Effector memory CD8-positive, alpha-beta T cell (primary cell): Measurements from ENCODE around the gene REX1BD.
"Not testable (repeated sequence)": the region's sequence is repeated elsewhere in the genome, so short reads cannot be mapped to it uniquely, and the experiment has no call there.

Experiments used
- ATAC-seq: fragments of 150-1000 bp; cut with Tn5 transposase; replicated peaks from 2 replicates; pipeline ENCODE4 v1.10.0; 2021; ENCODE audit warnings: mild to moderate bottlenecking, moderate library complexity
- DNase-seq, 3 experiments: peaks; one replicate each; pipeline ENCODE4 v3.0.0; 2021
- H3K27ac Mint-ChIP-seq, 2 donors: one replicate each; pipeline ENCODE4 v1.8.0; 2022; ENCODE audit warnings: mild to moderate bottlenecking in 2 of 2, mixed read lengths in 2 of 2, moderate library complexity in 2 of 2
- H3K27me3 Mint-ChIP-seq, 2 donors: one replicate each; pipeline ENCODE4 v1.8.0; 2022; ENCODE audit warnings: mixed read lengths in 2 of 2
- H3K36me3 Mint-ChIP-seq: one replicate; pipeline ENCODE4 v1.8.0; 2022; ENCODE audit warnings: mild to moderate bottlenecking, moderate library complexity, mixed read lengths; ENCODE audit not compliant: insufficient read depth
- H3K4me1 Mint-ChIP-seq, 2 donors: one replicate each; pipeline ENCODE4 v1.8.0; 2022; ENCODE audit warnings: low read depth in 2 of 2, mixed read lengths in 2 of 2
- H3K4me3 Mint-ChIP-seq, 2 donors: one replicate each; pipeline ENCODE4 v1.8.0; 2022; ENCODE audit warnings: mild to moderate bottlenecking in 2 of 2, mixed read lengths in 2 of 2, moderate library complexity in 2 of 2
- H3K9me3 Mint-ChIP-seq, 2 donors: one replicate each; pipeline ENCODE4 v1.8.0; 2022; ENCODE audit warnings: mixed read lengths in 2 of 2

The REX1BD gene

DNA sequence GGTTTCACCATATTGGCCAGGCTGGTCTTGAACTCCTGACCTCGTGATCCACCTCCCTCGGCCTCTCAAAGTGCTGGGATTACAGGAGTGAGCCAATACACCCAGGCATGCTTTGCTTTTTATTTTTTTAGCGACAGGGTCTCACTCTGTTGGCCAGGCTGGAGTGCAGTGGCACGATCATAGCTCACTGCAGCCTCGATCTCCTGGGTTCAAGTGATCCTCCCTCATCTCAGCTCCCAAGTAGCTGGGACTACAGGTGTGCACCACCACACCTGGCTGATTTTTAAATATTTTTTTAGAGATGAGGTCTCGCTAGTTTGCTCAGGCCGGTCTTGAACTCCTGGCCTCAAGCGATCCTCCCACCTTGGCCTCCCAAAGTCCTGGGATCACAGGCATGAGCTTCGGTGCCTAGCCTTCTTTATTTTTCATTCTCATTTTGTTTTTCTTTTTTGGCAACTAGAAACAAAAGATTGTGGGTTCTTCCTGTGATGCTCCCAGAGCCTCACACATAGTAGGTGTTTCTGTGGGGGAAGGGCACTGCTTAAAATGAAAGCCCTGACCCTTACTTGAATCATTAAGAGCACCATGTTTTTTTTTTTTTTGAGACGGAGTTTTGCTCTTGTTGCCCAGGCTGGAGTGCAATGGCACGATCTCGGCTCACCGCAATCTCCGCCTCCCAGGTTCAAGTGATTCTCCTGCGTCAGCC, 12.2 kb downstream of the REX1BD start:
- Mint-ChIP-seq H3K4me1 (peaks cover 8 to 16% of the 10 kb centered on the region in 2 donors), H3K27me3 (peaks cover 35 to 72% of the 10 kb centered on the region in 2 donors)
- not testable (repeated sequence) for H3K36me3 Mint-ChIP-seq, DNase-seq, H3K4me3 Mint-ChIP-seq, ATAC-seq, H3K27ac Mint-ChIP-seq, H3K9me3 Mint-ChIP-seq

DNA sequence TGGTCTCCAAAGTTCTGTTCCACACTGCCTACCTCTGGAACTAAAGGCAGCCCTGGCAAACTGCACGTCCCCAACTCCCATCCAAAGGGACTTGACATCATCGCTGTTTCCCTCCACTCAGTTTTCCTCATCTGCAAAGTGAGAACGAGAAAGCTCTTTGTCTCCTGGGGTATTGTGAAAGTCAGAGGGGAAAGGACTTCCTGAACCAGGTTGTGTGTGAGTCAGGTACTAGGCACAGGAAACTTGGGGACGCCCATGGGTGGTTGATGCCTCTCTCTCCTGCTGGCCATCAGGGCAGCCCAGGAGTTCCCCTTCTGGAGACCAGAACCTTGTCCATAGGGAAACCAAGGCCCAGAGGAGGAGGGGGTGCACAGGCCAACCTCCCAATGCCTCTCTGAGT, 13.3 kb downstream of the REX1BD start:
- no peaks in the 10 kb centered on the region for H3K9me3 Mint-ChIP-seq
- no peak overlapping the region for H3K27ac Mint-ChIP-seq
- peaks cover 7 to 10% of the 10 kb centered on the region in 2 donors for H3K4me1 Mint-ChIP-seq
- H3K4me3 Mint-ChIP-seq = no peak overlapping the region
- H3K27me3 Mint-ChIP-seq = peaks cover 35 to 72% of the 10 kb centered on the region in 2 donors
- DNase-seq = no peak
- H3K36me3 Mint-ChIP-seq = no peaks in the 10 kb centered on the region
- no peak for ATAC-seq

DNA sequence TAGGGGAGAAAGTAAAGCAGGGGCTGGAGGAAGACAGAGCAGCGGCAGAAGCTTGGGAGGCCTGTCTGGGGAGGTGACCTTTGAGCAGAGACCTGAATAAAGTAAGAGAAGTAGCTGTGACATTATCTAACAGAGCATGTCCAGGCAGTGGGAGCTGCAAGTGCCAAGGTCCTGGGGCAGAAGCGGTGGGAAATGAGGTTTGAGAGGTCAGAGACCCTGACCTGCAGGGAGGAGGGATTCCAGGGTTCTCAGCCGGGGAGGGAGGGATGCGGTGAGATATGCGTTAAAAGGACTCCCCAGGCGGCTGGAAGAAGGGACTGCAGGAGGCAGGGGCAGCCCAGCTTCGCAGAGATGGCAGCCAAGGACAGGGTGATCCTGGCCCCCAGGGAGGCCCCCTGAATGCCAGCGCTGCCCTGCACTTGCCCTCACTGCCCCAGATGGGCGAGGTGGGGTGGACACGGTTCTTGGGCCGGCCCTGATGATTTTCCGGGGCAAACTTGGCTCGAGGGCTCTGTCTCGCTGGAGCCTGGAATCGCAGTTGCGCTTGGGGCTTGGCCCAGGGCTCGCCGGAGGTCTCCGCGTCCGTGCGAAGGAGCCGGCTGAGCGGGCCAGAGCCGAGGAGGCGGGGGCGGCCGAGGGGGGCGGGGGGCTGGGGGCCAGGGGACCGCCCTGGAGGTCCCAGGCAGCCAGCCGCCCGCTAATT, 14.8 kb downstream of the REX1BD start:
- ATAC-seq (peak; percentile 74), DNase-seq (no peak)
- peaks cover 9 to 10% of the 10 kb centered on the region in 2 donors for H3K4me1 Mint-ChIP-seq
- peaks cover 46 to 84% of the 10 kb centered on the region in 2 donors for H3K27me3 Mint-ChIP-seq
- no peaks in the 10 kb centered on the region for H3K36me3 Mint-ChIP-seq
- H3K9me3 Mint-ChIP-seq = no peaks in the 10 kb centered on the region
- peak overlapping the region in 1 of 2 donors; percentile 45 for H3K4me3 Mint-ChIP-seq
- no peak overlapping the region for H3K27ac Mint-ChIP-seq

DNA sequence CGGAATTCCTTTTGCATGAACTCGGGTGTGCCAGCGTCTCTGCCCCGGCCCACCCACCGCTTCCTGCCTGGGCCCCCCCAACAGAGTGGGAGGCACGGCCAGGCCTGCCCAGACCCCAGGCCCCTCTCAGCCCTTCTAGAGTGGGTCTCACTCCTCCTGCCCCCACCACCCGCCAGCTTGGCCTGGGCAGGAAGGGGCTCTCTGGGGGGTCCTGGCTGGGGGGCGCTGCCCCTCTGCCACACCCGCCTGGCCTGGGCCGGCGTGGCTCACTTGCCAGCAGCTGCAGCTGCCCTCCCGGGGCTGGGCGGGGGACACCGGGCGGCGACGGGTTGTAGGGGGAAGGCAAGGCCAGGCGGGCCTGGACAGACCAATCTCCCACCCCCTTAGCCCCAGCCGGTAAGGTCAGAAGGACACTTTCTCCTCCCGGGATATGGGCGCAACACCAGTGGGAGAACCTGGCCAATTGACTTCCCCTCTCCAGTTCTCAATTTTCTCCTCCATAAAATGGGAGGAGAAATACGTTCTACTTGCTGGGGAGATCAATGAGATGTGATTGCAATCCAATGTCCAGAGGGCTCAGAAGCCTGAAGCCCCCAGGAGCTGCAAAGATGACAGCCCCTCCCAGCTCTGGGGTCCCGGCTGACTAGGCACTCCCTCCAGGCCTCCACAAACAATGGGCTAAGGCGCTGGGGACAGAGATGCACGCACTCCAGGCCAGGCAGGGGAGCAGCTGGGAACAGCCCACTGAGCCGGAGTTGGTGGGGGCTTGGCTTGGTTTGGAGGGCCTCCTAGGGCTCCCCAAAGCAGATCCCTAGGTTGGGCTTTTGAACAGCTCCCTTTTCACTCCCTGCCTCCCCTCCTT, 15.6 kb downstream of the REX1BD start:
- Mint-ChIP-seq H3K4me1 (peaks cover 9 to 10% of the 10 kb centered on the region in 2 donors), H3K27me3 (peaks cover 54 to 84% of the 10 kb centered on the region in 2 donors), H3K36me3 (no peaks in the 10 kb centered on the region), H3K9me3 (no peaks in the 10 kb centered on the region), H3K27ac (no peak overlapping the region), H3K4me3 (no peak overlapping the region)
- ATAC-seq (no peak), DNase-seq (no peak)

DNA sequence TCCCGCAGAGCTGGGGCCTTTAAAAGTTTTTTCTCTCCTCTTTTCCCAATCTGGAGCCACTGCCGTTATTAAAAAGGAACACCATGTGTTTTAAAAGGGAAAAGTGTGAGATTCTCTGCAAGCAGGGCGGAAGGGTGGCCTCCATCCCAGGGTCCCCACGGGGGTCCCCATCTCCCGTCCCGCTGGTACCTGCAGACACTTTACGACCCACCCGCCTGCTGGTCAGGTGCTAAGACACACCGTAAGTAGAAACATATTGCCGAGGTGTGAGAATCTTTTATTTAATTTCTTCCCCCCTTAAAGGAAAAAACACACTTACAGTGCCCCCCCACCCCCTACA, 16.2 kb downstream of the REX1BD start:
- ATAC-seq (no peak), DNase-seq (no peak)
- H3K27ac Mint-ChIP-seq = no peak overlapping the region
- H3K4me3 Mint-ChIP-seq = no peak overlapping the region
- H3K4me1 Mint-ChIP-seq = peaks cover 9 to 10% of the 10 kb centered on the region in 2 donors
- no peaks in the 10 kb centered on the region for H3K9me3 Mint-ChIP-seq
- H3K36me3 Mint-ChIP-seq = no peaks in the 10 kb centered on the region
- peaks cover 60 to 84% of the 10 kb centered on the region in 2 donors for H3K27me3 Mint-ChIP-seq

DNA sequence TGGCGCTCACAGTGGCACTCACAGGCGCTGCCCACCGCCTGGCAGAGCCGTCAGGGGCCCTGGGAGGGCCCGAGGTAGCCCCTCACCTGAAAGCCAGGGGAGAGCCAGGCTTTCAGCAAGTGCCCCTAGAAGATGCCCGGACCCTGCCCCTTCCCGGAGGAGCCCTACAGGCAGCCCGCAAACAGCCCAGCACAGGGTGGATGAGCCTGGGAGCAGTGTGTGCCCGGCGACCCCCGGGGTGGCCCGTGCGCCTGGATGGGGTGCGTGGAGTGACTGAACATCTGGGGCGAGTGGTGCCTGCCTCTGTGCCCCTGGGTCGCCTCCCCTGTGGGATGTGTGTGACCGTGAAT, 16.6 kb downstream of the REX1BD start:
- Mint-ChIP-seq H3K4me1 (peaks cover 9 to 10% of the 10 kb centered on the region in 2 donors), H3K36me3 (no peaks in the 10 kb centered on the region), H3K9me3 (no peaks in the 10 kb centered on the region), H3K27me3 (peaks cover 63 to 84% of the 10 kb centered on the region in 2 donors), H3K27ac (no peak overlapping the region), H3K4me3 (peak overlapping the region; percentile 27 to 65)
- no peak for ATAC-seq
- DNase-seq = no peak

DNA sequence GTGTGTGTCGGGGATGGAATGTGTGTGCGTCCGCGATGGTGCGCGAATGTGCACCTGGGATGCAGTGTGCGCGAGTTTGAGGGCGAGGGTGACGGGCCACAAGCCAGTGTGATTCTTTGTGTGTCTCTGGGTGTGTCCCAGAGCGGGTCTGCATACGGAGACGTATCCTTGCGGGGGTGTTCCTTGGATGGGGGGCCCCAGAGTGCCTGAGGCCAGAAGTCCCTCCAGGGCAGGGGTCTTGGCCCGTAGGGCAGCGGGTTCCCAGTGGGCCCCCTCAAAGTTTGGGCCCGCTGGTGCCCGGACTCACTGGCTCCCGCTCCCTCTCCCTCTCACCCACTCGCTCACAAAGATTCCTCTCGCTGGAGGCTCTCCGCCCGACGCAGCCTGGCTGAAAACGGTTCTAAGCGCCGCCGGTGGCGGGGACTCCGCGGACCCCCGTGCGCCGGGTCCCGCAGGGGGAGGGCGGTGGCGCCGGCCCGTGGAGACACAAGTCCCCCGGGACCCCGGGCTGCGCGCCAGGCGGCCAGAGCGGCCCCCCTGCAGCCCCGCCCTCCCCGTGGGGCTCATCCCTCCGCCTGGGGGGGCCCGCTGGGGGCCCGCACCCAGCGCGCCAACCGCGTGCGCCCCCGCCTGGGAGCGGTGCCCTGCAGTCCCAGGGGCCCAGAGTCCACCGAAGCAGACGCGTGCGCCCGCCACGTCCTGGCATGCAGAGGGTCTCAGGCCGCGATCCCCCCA, 17.1 kb downstream of the REX1BD start:
- H3K27ac Mint-ChIP-seq = no peak overlapping the region
- peaks cover 63 to 85% of the 10 kb centered on the region in 2 donors for H3K27me3 Mint-ChIP-seq
- DNase-seq (no peak), ATAC-seq (no peak)
- H3K9me3 Mint-ChIP-seq = no peaks in the 10 kb centered on the region
- H3K4me1 Mint-ChIP-seq = peaks cover 9 to 10% of the 10 kb centered on the region in 2 donors
- H3K4me3 Mint-ChIP-seq = peak overlapping the region; percentile 27 to 65
- H3K36me3 Mint-ChIP-seq = no peaks in the 10 kb centered on the region

DNA sequence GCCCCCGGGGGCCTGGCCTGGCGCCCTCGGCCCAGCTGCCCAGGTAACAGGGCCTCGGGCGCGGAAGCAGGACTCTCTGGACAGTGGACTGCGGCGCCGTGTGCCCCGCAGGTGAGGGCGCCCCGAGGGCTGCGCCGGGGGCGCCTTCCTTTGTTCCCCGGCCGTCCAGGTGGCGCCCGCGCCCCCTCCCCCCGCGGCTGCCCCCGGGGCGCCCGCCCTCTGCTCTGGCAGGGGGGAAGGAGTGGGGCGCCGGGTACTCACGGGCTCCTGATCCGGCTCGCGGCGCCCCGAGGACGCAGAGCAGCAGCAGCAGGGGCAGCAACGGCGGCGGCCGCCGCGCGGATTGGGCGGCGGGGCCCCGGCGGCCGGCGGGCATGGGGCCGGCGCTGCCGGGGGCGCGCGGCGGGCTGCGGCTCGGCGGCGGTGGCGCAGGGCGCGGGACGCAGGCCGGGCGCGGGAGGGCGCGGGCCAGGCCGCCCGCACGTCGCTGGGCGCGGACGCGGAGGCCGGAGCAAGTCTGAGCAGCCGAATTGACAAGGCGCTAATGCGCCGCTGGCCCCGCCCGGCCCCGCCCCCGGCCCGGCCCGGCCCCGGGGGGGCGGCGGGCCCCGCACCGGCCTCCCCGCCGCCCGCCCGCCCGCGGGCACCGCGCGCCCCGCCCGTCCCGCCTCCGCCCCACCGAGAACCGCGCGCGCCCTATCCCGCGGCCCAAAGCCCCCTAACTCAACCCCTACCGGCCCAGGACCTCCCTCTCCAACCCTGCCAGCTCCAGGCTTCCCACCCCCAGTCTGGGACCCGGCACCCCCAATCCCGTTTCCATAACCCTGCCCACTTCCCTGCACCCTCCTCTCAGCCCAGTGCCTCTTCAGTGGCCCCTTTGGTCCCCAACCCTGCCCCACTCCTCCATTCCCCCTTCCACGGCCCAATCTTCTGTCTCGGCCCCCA, 18.0 kb downstream of the REX1BD start, which contains the start of gene CRLF1:
Gene CRLF1, minus strand, starts transcription at position 519 of the 945 bp plus-strand sequence. Its CDS starts 143 bp downstream, at position 376.
- no peaks in the 10 kb centered on the region for H3K9me3 Mint-ChIP-seq
- no peak for ATAC-seq
- H3K4me3 Mint-ChIP-seq = peak within 1 kb of the TSS; percentile 47 to 65
- no peaks in the 10 kb centered on the region for H3K36me3 Mint-ChIP-seq
- H3K27me3 Mint-ChIP-seq = peaks cover 65 to 85% of the 10 kb centered on the region in 2 donors
- no peak within 1 kb of the TSS for H3K27ac Mint-ChIP-seq
- peaks cover 13 to 15% of the 10 kb centered on the region in 2 donors for H3K4me1 Mint-ChIP-seq
- DNase-seq = no peak

DNA sequence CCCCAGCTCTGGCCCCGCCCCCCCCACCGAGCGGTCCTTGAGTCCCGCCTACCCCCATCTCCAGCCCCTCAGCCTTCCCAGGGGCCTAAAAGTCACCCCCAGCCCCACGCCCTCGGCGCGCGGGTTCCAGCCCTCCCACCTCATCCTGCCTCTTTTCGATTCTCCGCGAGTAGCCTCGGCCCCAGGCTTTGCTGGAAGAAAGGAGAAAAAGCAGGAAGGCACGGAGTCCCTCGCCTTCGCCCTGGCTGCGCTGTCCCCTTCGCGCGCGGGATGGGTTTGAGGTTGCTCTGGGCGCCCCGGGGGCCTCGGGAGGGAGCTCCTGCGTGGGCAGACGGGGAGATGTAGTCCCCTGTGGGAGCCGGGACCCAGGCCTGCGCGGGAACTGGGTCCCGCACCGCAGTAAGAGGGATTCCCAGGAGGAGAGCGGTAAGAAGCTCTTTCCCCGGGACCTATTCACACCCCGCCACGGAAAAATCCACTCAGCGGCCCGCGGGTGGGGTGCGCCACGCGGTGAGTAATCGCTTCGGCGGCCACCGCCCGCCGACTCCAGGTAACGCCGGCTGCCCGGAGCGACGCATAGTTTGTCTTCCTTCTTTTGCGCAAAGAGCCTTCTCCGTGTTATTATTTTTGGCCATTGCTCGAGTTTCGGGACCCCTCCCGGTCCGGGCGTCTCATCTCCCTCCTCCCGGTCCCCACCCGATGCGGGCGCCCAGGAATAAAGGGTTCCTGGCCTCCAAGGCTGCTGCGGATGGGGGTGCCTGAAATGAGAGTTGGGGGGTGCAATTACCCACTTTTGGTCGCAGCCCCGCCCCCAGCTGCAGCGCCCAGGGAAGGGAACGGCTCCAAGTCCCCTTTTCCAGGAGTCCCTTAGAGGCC, 18.9 kb downstream of the REX1BD start:
- Mint-ChIP-seq H3K9me3 (no peaks in the 10 kb centered on the region), H3K4me1 (peaks cover 20 to 21% of the 10 kb centered on the region in 2 donors), H3K36me3 (peaks cover 3% of the 10 kb centered on the region), H3K27ac (no peak overlapping the region), H3K4me3 (peak overlapping the region; percentile 47 to 52), H3K27me3 (peaks cover 64 to 85% of the 10 kb centered on the region in 2 donors)
- DNase-seq = no peak
- no peak for ATAC-seq

DNA sequence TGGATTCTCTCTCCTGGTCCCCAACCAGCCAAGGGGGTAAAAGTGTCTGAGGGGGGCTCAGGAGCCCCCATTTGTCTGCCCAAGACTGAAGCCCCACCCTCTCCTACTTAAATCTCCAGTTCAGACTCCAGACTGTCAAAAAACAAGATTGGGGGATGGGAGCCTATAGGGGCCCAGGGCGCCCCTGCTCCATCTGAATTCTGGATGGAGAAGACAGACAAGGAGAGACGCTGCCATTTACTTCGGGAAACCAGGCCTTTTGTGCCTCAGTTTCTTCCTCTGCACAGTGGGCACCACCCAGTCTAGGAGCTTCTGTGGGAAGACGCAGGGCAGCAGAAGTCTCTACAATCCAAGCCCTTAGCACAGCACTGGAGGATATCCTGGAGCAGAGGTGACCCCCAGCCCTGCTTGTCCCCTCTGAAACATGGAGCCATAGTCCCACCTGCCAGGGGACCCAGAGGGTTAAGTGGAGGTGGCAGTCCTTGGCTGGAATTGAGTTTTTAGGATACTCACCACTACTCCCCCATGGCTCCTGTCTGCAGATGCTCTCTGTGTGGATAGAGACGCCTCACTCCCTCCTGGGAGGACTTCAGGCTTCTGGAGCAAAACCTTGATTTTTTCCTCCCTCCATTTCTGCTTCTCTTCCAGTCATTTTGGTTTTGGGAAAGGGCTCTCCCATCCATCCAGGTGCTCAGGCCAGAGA, 19.7 kb downstream of the REX1BD start:
- Mint-ChIP-seq H3K27ac (no peak overlapping the region), H3K4me3 (peak overlapping the region; percentile 47 to 52), H3K4me1 (peaks cover 19 to 21% of the 10 kb centered on the region in 2 donors), H3K36me3 (peaks cover 3% of the 10 kb centered on the region), H3K9me3 (no peaks in the 10 kb centered on the region), H3K27me3 (peaks cover 63 to 85% of the 10 kb centered on the region in 2 donors)
- DNase-seq = no peak
- ATAC-seq = no peak
